Myocyte (in vitro differentiated cells): ENCODE results near the gene NTN1. TPM values are rescaled to one million over a fixed set of nuclear protein-coding genes. Genes with fewer than 3 reads are reported as not detected.

Experiments
- DNase-seq: peaks from one replicate; pipeline ENCODE4 v3.0.0-alpha.2; 2012; ENCODE audit warnings: low read depth
- total RNA-seq: library from RNA; depleted of rRNA; stranded (reverse); fragments of >200 nt; gene quantifications from 2 replicates; pipeline ENCODE4 v1.2.3, GENCODE V29; 2014

The NTN1 gene
- total RNA-seq, 1 donor from 2014 or later: 1.2 TPM

GRCh38 chr17:9035249-9035648 lies 13.9 kb downstream of the NTN1 start:
- no peak for DNase-seq

GRCh38 chr17:9036336-9036735 lies 15.0 kb downstream of the NTN1 start:
- DNase-seq: no peak

- no peak for DNase-seq
Measured at GRCh38 chr17:9037736-9038135, 16.4 kb downstream of the NTN1 start.

GRCh38 chr17:9038380-9038779 lies 17.1 kb downstream of the NTN1 start:
- DNase-seq: no peak

GRCh38 chr17:9044772-9045463 lies 23.6 kb downstream of the NTN1 start:
- no peak for DNase-seq

GRCh38 chr17:9050801-9051401 lies 29.6 kb downstream of the NTN1 start:
- no peak for DNase-seq

GRCh38 chr17:9051561-9051960 lies 30.3 kb downstream of the NTN1 start:
- no peak for DNase-seq

- no peak for DNase-seq
Measured at GRCh38 chr17:9052921-9053320, 31.6 kb downstream of the NTN1 start.

- no peak for DNase-seq
Measured at GRCh38 chr17:9053406-9053805, 32.1 kb downstream of the NTN1 start.

- DNase-seq: no peak
Measured at GRCh38 chr17:9054126-9054975, 33.0 kb downstream of the NTN1 start.

GRCh38 chr17:9055281-9055680 lies 34.0 kb downstream of the NTN1 start:
- DNase-seq: no peak

- DNase-seq: no peak
Measured at GRCh38 chr17:9056566-9056965, 35.3 kb downstream of the NTN1 start.

GRCh38 chr17:9057310-9057709 lies 36.0 kb downstream of the NTN1 start:
- no peak for DNase-seq

GRCh38 chr17:9062399-9062902 lies 41.1 kb downstream of the NTN1 start:
- no peak for DNase-seq

- DNase-seq: no peak
Measured at GRCh38 chr17:9064311-9064834, 43.1 kb downstream of the NTN1 start.

- peak; percentile 1 for DNase-seq
Measured at GRCh38 chr17:9071016-9071415, 49.7 kb downstream of the NTN1 start.

- no peak for DNase-seq
Measured at GRCh38 chr17:9071811-9072498, 50.6 kb downstream of the NTN1 start.

GRCh38 chr17:9072696-9073339 lies 51.5 kb downstream of the NTN1 start:
- DNase-seq: no peak

GRCh38 chr17:9074131-9074530 lies 52.8 kb downstream of the NTN1 start:
- DNase-seq: no peak

- no peak for DNase-seq
Measured at GRCh38 chr17:9079461-9080103, 58.3 kb downstream of the NTN1 start.
